Measurements from ENCODE around the gene CAPZB.

CAPZB gene

GRCh38 chr1:19390166-19390850, 95.0 kb downstream of the CAPZB start:
- no peak for DNase-seq (ENCODE audit: low read depth in 2 of 3, low spot score in 1 of 3)

- no peak for DNase-seq (ENCODE audit: low read depth in 2 of 3, low spot score in 1 of 3)
These were observed 96.4 kb downstream of the CAPZB start for GRCh38 chr1:19388980-19389379.

GRCh38 chr1:19387045-19387467, 98.3 kb downstream of the CAPZB start:
- DNase-seq (ENCODE audit: low read depth in 2 of 3, low spot score in 1 of 3): no peak

- DNase-seq (ENCODE audit: low read depth in 2 of 3, low spot score in 1 of 3): no peak
These were observed 99.3 kb downstream of the CAPZB start for GRCh38 chr1:19385869-19386591.

GRCh38 chr1:19385221-19385620, 100.1 kb downstream of the CAPZB start:
- no peak for DNase-seq (ENCODE audit: low read depth in 2 of 3, low spot score in 1 of 3)

- no peak for DNase-seq (ENCODE audit: low read depth in 2 of 3, low spot score in 1 of 3)
These were observed 100.6 kb downstream of the CAPZB start for GRCh38 chr1:19384772-19385187.

GRCh38 chr1:19384113-19384512, 101.2 kb downstream of the CAPZB start:
- no peak for DNase-seq (ENCODE audit: low read depth in 2 of 3, low spot score in 1 of 3)

- no peak for DNase-seq (ENCODE audit: low read depth in 2 of 3, low spot score in 1 of 3)
These were observed 103.1 kb downstream of the CAPZB start for GRCh38 chr1:19382222-19382621.

GRCh38 chr1:19381261-19381660, 104.1 kb downstream of the CAPZB start:
- no peak for DNase-seq (ENCODE audit: low read depth in 2 of 3, low spot score in 1 of 3)

- peak in 1 of 3 donors; percentile 21 for DNase-seq (ENCODE audit: low read depth in 2 of 3, low spot score in 1 of 3)
These were observed 107.3 kb downstream of the CAPZB start for GRCh38 chr1:19377812-19378718.

GRCh38 chr1:19376428-19377372, 108.6 kb downstream of the CAPZB start:
- DNase-seq (ENCODE audit: low read depth in 2 of 3, low spot score in 1 of 3): no peak

GRCh38 chr1:19375631-19376400, 109.5 kb downstream of the CAPZB start:
- no peak for DNase-seq (ENCODE audit: low read depth in 2 of 3, low spot score in 1 of 3)

GRCh38 chr1:19374926-19375325, 110.4 kb downstream of the CAPZB start:
- DNase-seq (ENCODE audit: low read depth in 2 of 3, low spot score in 1 of 3): no peak

GRCh38 chr1:19374083-19374801, 111.1 kb downstream of the CAPZB start:
- DNase-seq (ENCODE audit: low read depth in 2 of 3, low spot score in 1 of 3): no peak

GRCh38 chr1:19373211-19374082, 111.9 kb downstream of the CAPZB start:
- no peak for DNase-seq (ENCODE audit: low read depth in 2 of 3, low spot score in 1 of 3)

GRCh38 chr1:19372602-19373001, 112.7 kb downstream of the CAPZB start:
- no peak for DNase-seq (ENCODE audit: low read depth in 2 of 3, low spot score in 1 of 3)

GRCh38 chr1:19372136-19372514, 113.2 kb downstream of the CAPZB start:
- DNase-seq (ENCODE audit: low read depth in 2 of 3, low spot score in 1 of 3): no peak

Measured in stimulated activated CD4-positive, alpha-beta T cell treated with anti-CD3 and anti-CD28 coated beads, Interleukin-12 subunit alpha, Interleukin-12 subunit beta, amount 100 ng/mL, for 48 hours (primary cell).